Activated CD8-positive, alpha-beta T cell treated with anti-CD3 and anti-CD28 coated beads for 36 hours (primary cell): ENCODE data around the gene TNFAIP8L1. TPM values are rescaled to one million over a fixed set of nuclear protein-coding genes. Genes with fewer than 3 reads are reported as not detected.

Experiments used
- ATAC-seq: fragments of 200-7000 bp; cut with Tn5 transposase; one replicate; pipeline ENCODE4 v1.10.0; 2021; ENCODE audit warnings: mild to moderate bottlenecking, moderate library complexity
- CTCF ChIA-PET: fragments of 350-600 bp; sonication (Branson Sonifier 250); formaldehyde crosslinking; loops from one replicate; lab custom pipeline; 2021; ENCODE audit warnings: antibody characterized with exemption; lab: Charles Lee
- POLR2A ChIA-PET: fragments of 350-600 bp; sonication (Branson Sonifier 250); formaldehyde crosslinking; loops from one replicate; lab custom pipeline; 2021; ENCODE audit warnings: antibody characterized with exemption; lab: Charles Lee
- DNase-seq: peaks from one replicate; pipeline ENCODE4 v3.0.0-alpha.2; 2020
- H3K27ac Mint-ChIP-seq: one replicate; pipeline ENCODE4 v1.8.0; 2021; ENCODE audit warnings: mild to moderate bottlenecking, mixed read lengths
- H3K27me3 Mint-ChIP-seq: one replicate; pipeline ENCODE4 v1.8.0; 2021; ENCODE audit warnings: mixed read lengths
- H3K36me3 Mint-ChIP-seq: one replicate; pipeline ENCODE4 v1.8.0; 2021; ENCODE audit warnings: low read depth, mixed read lengths
- H3K4me1 Mint-ChIP-seq: one replicate; pipeline ENCODE4 v1.8.0; 2021; ENCODE audit warnings: low read depth, mixed read lengths
- H3K4me3 Mint-ChIP-seq: one replicate; pipeline ENCODE4 v1.8.0; 2021; ENCODE audit warnings: mild to moderate bottlenecking, moderate library complexity, mixed read lengths
- H3K9me3 Mint-ChIP-seq: one replicate; pipeline ENCODE4 v1.8.0; 2021; ENCODE audit warnings: mixed read lengths
- CTCF ChIP-seq: fragments of 200-600 bp; IDR thresholded peaks from one replicate; pipeline ENCODE4 v1.8.0; 2022; ENCODE audit warnings: antibody characterized with exemption, mild to moderate bottlenecking
- intact Hi-C: fragments of 100-400 bp; cut with micrococcal nuclease; formaldehyde crosslinking; loops from one replicate; pipeline ENCODE4 v1.10.0; 2022
- total RNA-seq, 2 experiments: library from RNA; stranded (reverse); gene quantifications; one replicate each; pipeline ENCODE4 v1.2.3, GENCODE V29; 2021

The TNFAIP8L1 gene
- total RNA-seq, 2 experiments from 2014 or later: 13.5 to 13.7 TPM

DNA sequence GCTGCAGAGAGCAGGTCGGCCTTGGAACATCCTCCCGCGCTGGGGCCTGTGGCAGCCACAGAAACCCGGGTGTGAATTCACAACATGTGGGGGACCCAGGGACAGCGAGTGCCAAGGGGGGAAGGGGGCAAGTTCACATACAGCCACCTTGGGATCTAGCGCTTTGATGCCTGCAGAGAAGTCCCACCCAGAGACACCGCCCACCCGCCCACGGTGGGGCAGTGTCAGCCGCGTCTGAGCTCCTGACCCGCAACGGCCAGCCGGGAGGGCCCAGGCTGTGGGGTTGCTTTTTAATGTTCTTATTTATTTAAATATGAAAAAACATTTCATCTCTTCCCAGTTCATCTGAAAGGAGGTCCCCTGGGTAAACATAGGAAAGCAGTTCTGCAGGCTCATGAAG lies 17.9 kb downstream of the TNFAIP8L1 start:
- Mint-ChIP-seq H3K4me3 (no peak overlapping the region), H3K36me3 (peaks cover 26% of the 10 kb centered on the region), H3K4me1 (peaks cover 2% of the 10 kb centered on the region), H3K9me3 (no peaks in the 10 kb centered on the region), H3K27me3 (no peaks in the 10 kb centered on the region), H3K27ac (no peak overlapping the region)
- CTCF ChIA-PET: no interaction called here
- no peak for DNase-seq
- ATAC-seq: no peak
- intact Hi-C loops: no loop called here
- TF ChIP-seq CTCF: no peak
- POLR2A ChIA-PET: no interaction called here

GRCh38 chr19:4657835-4658234 lies 18.5 kb downstream of the TNFAIP8L1 start:
- ChIA-PET POLR2A (no interaction called here), CTCF (interaction anchor here (0.8 kb wide), 1 partner anchor 22 kb away, joined by 4 read pairs; no protein-coding TSS in a partner anchor)
- H3K9me3 Mint-ChIP-seq: no peaks in the 10 kb centered on the region
- intact Hi-C loops: no loop called here
- no peak overlapping the region for H3K4me3 Mint-ChIP-seq
- H3K27me3 Mint-ChIP-seq: no peaks in the 10 kb centered on the region
- no peak for DNase-seq
- peaks cover 2% of the 10 kb centered on the region for H3K4me1 Mint-ChIP-seq
- no peak for ATAC-seq
- H3K36me3 Mint-ChIP-seq: peaks cover 28% of the 10 kb centered on the region
- H3K27ac Mint-ChIP-seq: peak overlapping the region; percentile 66
- no peak for TF ChIP-seq CTCF

DNA sequence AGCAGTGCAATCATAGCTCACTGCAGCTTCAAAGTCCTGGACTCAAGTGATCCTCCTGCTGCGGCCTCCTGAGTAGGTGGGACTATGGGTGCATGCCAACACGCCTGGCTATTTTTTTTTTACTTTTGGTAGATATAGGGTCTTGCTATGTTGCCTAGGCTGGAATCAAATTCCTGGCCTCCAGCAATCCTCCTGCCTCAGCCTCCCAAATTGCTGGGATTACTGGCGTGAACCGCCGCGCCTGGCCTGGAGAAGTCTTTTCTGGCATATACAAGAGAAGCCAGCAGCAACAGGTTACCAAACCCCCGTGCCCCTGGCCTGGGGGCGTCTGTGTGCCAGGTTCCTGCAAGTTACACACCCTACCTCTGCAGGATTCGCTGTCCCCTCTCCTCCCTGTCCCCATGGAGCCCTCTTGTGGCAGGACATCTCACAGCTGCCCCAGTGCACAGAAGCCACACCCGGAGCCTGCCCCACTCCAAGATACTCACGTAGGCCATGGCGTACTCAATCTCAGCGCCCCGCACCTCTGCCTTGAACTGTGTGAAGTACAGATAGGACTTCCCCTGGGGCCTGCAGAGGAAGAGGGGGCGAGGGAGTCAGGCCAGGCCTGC lies 21.0 kb downstream of the TNFAIP8L1 start:
- no peaks in the 10 kb centered on the region for H3K27me3 Mint-ChIP-seq
- no peak overlapping the region for H3K4me3 Mint-ChIP-seq
- ChIA-PET POLR2A (interaction anchor here (0.7 to 1.0 kb wide), 2 partner anchors 8 to 426 kb away, joined by 3 read pairs; no protein-coding TSS in a partner anchor), CTCF (interaction anchor here (0.6 to 2.4 kb wide), 3 partner anchors 24 to 314 kb away, joined by 3 to 6 read pairs (median 3); no protein-coding TSS in a partner anchor)
- peak; percentile 59 for ATAC-seq
- peaks cover 19% of the 10 kb centered on the region for H3K36me3 Mint-ChIP-seq
- DNase-seq: peak; percentile 35
- TF ChIP-seq CTCF: no peak
- H3K27ac Mint-ChIP-seq: no peak overlapping the region
- intact Hi-C loops: no loop called here
- H3K9me3 Mint-ChIP-seq: no peaks in the 10 kb centered on the region
- peaks cover 2% of the 10 kb centered on the region for H3K4me1 Mint-ChIP-seq

- TF ChIP-seq CTCF: no peak
- intact Hi-C loops: no loop called here
- CTCF ChIA-PET: interaction anchor here (2.4 kb wide), 1 partner anchor 25 kb away, joined by 6 read pairs; no protein-coding TSS in a partner anchor
- Mint-ChIP-seq H3K4me3 (no peak overlapping the region), H3K36me3 (peaks cover 21% of the 10 kb centered on the region), H3K4me1 (peaks cover 5% of the 10 kb centered on the region), H3K27me3 (no peaks in the 10 kb centered on the region), H3K9me3 (no peaks in the 10 kb centered on the region), H3K27ac (peak overlapping the region; percentile 80)
- DNase-seq (no peak), ATAC-seq (no peak)
- POLR2A ChIA-PET: no interaction called here
These were observed 21.7 kb downstream of the TNFAIP8L1 start for GRCh38 chr19:4660993-4661392.

GRCh38 chr19:4662020-4662695 lies 22.8 kb downstream of the TNFAIP8L1 start:
- ATAC-seq (no peak), DNase-seq (no peak)
- no peak overlapping the region for H3K27ac Mint-ChIP-seq
- H3K9me3 Mint-ChIP-seq: no peaks in the 10 kb centered on the region
- no peaks in the 10 kb centered on the region for H3K27me3 Mint-ChIP-seq
- intact Hi-C loops: no loop called here
- POLR2A ChIA-PET: no interaction called here
- CTCF ChIA-PET: no interaction called here
- no peak overlapping the region for H3K4me3 Mint-ChIP-seq
- H3K4me1 Mint-ChIP-seq: peaks cover 5% of the 10 kb centered on the region
- TF ChIP-seq CTCF: no peak
- H3K36me3 Mint-ChIP-seq: peaks cover 21% of the 10 kb centered on the region
